ENCODE measurements around the gene HS3ST5.

GRCh38 chr6:114339706-114340105 is 3.1 kb downstream of the HS3ST5 start:
- TF ChIP-seq, protein P1, sequence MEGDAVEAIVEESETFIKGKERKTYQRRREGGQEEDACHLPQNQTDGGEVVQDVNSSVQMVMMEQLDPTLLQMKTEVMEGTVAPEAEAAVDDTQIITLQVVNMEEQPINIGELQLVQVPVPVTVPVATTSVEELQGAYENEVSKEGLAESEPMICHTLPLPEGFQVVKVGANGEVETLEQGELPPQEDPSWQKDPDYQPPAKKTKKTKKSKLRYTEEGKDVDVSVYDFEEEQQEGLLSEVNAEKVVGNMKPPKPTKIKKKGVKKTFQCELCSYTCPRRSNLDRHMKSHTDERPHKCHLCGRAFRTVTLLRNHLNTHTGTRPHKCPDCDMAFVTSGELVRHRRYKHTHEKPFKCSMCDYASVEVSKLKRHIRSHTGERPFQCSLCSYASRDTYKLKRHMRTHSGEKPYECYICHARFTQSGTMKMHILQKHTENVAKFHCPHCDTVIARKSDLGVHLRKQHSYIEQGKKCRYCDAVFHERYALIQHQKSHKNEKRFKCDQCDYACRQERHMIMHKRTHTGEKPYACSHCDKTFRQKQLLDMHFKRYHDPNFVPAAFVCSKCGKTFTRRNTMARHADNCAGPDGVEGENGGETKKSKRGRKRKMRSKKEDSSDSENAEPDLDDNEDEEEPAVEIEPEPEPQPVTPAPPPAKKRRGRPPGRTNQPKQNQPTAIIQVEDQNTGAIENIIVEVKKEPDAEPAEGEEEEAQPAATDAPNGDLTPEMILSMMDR (optimal IDR thresholded peaks at IDR 0.05 in 1 of 3, IDR thresholded peaks at IDR 0.05 in 1 of 3, conservative IDR thresholded peaks at IDR 0.05 in 1 of 3; ENCODE audit: extremely low read depth in 1 of 3, insufficient read depth in 2 of 3, low read length in 3 of 3): no peak
- TF ChIP-seq EZH2 (IDR thresholded peaks at IDR 0.05; ENCODE audit: low read length): no peak
